Measurements from ENCODE around the gene GPSM3. TPM values are rescaled to one million over a fixed set of nuclear protein-coding genes. Genes with fewer than 3 reads are reported as not detected.

The GPSM3 gene
- total RNA-seq, 1 donor, result 1.1 TPM

- Histone ChIP-seq H3K27ac (ENCODE audit: low read depth, low read length) (no peak overlapping the region), H3K4me3 (ENCODE audit: insufficient read depth, low read length) (no peak overlapping the region), H4K20me1 (ENCODE audit: insufficient read depth, low read length) (no peaks in the 10 kb centered on the region)
Observed at GRCh38 chr6:32216285-32216684, 23.8 kb upstream of the GPSM3 start.

GRCh38 chr6:32215617-32216016 lies 23.2 kb upstream of the GPSM3 start:
- H3K4me2 ChIP-seq (ENCODE audit: insufficient read depth, low read length), result no peak overlapping the region
- H3K4me1 ChIP-seq (ENCODE audit: insufficient read depth, low read length), result no peaks in the 10 kb centered on the region
- no peaks in the 10 kb centered on the region for H3K36me3 ChIP-seq (ENCODE audit: insufficient read depth, low read length)
- no peak for DNase-seq (ENCODE audit: insufficient read length, low spot score, missing footprints)
- no peaks in the 10 kb centered on the region for H3K9me3 ChIP-seq (ENCODE audit: low read depth, low read length)
- TF ChIP-seq CTCF (IDR thresholded peaks at IDR 0.05; ENCODE audit: extremely low read depth, low read depth, low read length), result no peak
- H3K27me3 ChIP-seq (ENCODE audit: insufficient read depth, low read length), result peaks cover 10% of the 10 kb centered on the region
- H3K79me2 ChIP-seq (ENCODE audit: insufficient read depth, low read length), result no peaks in the 10 kb centered on the region
- H3K4me3 ChIP-seq (ENCODE audit: insufficient read depth, low read length), result no peak overlapping the region
- H3K27ac ChIP-seq (ENCODE audit: low read depth, low read length), result no peak overlapping the region
- H4K20me1 ChIP-seq (ENCODE audit: insufficient read depth, low read length), result no peaks in the 10 kb centered on the region
- no peak overlapping the region for H2AFZ ChIP-seq (ENCODE audit: low read length)

More at GRCh38 chr6:32216285-32216684, 23.8 kb upstream of the GPSM3 start:
- DNase-seq (ENCODE audit: insufficient read length, low spot score, missing footprints), result no peak
- H3K9me3 ChIP-seq (ENCODE audit: low read depth, low read length), result no peaks in the 10 kb centered on the region
- H3K4me2 ChIP-seq (ENCODE audit: insufficient read depth, low read length), result no peak overlapping the region
- H3K4me1 ChIP-seq (ENCODE audit: insufficient read depth, low read length), result no peaks in the 10 kb centered on the region
- no peak overlapping the region for H2AFZ ChIP-seq (ENCODE audit: low read length)
- H3K36me3 ChIP-seq (ENCODE audit: insufficient read depth, low read length), result no peaks in the 10 kb centered on the region
- H3K79me2 ChIP-seq (ENCODE audit: insufficient read depth, low read length), result no peaks in the 10 kb centered on the region
- TF ChIP-seq CTCF (IDR thresholded peaks at IDR 0.05; ENCODE audit: extremely low read depth, low read depth, low read length), result no peak
- peaks cover 10% of the 10 kb centered on the region for H3K27me3 ChIP-seq (ENCODE audit: insufficient read depth, low read length)

- H4K20me1 ChIP-seq (ENCODE audit: insufficient read depth, low read length), result no peaks in the 10 kb centered on the region
- no peak overlapping the region for H3K27ac ChIP-seq (ENCODE audit: low read depth, low read length)
- no peak for TF ChIP-seq CTCF (IDR thresholded peaks at IDR 0.05; ENCODE audit: extremely low read depth, low read depth, low read length)
- DNase-seq (ENCODE audit: insufficient read length, low spot score, missing footprints), result no peak
- no peaks in the 10 kb centered on the region for H3K4me1 ChIP-seq (ENCODE audit: insufficient read depth, low read length)
- H3K27me3 ChIP-seq (ENCODE audit: insufficient read depth, low read length), result peaks cover 11% of the 10 kb centered on the region
- no peak overlapping the region for H2AFZ ChIP-seq (ENCODE audit: low read length)
- H3K9me3 ChIP-seq (ENCODE audit: low read depth, low read length), result no peaks in the 10 kb centered on the region
- H3K79me2 ChIP-seq (ENCODE audit: insufficient read depth, low read length), result no peaks in the 10 kb centered on the region
- H3K4me2 ChIP-seq (ENCODE audit: insufficient read depth, low read length), result no peak overlapping the region
- no peak overlapping the region for H3K4me3 ChIP-seq (ENCODE audit: insufficient read depth, low read length)
- no peaks in the 10 kb centered on the region for H3K36me3 ChIP-seq (ENCODE audit: insufficient read depth, low read length)
Observed at GRCh38 chr6:32214126-32214525, 21.7 kb upstream of the GPSM3 start.

- Histone ChIP-seq H3K4me3 (ENCODE audit: insufficient read depth, low read length) (no peak overlapping the region), H3K9me3 (ENCODE audit: low read depth, low read length) (no peaks in the 10 kb centered on the region), H3K27ac (ENCODE audit: low read depth, low read length) (no peak overlapping the region), H3K4me1 (ENCODE audit: insufficient read depth, low read length) (no peaks in the 10 kb centered on the region), H2AFZ (ENCODE audit: low read length) (no peak overlapping the region), H3K4me2 (ENCODE audit: insufficient read depth, low read length) (no peak overlapping the region), H3K36me3 (ENCODE audit: insufficient read depth, low read length) (no peaks in the 10 kb centered on the region), H4K20me1 (ENCODE audit: insufficient read depth, low read length) (no peaks in the 10 kb centered on the region), H3K79me2 (ENCODE audit: insufficient read depth, low read length) (no peaks in the 10 kb centered on the region), H3K27me3 (ENCODE audit: insufficient read depth, low read length) (peaks cover 11% of the 10 kb centered on the region)
- TF ChIP-seq CTCF (IDR thresholded peaks at IDR 0.05; ENCODE audit: extremely low read depth, low read depth, low read length), result no peak
- DNase-seq (ENCODE audit: insufficient read length, low spot score, missing footprints), result peak; percentile 32
Observed at GRCh38 chr6:32213649-32214048, 21.2 kb upstream of the GPSM3 start.
